Measurements from ENCODE around the gene PABPC1L2B. TPM values are rescaled to one million over a fixed set of nuclear protein-coding genes. Genes with fewer than 3 reads are reported as not detected.
"Not testable (repeated sequence)": the region's sequence is repeated elsewhere in the genome, so short reads cannot be mapped to it uniquely, and the experiment has no call there.

The PABPC1L2B gene
- not detected for total RNA-seq

DNA sequence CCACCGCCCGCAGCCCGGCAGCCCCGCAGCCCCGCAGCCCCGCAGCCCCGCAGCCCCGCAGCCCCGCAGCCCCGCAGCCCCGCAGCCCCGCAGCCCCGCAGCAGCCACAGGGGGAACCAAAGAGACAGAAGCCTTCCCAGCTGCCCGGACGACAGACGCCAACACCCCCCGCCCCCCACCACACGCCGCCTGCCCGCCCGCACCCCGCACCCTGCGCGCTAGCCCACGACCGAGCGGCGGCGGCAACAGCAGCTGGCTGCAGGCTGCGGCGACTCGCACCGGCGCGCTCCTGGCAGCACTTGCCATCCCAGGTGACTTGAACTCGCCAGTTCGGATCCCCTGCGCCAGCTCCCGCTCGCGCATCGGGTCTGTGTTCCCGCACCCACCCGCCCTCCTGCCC is at the start of gene PABPC1L2B:
TSS of gene PABPC1L2B (plus strand) at position 207 of the 400 bp plus-strand sequence. CDS start 704 bp downstream, outside the sequence.
- H3K27ac ChIP-seq; DNase-seq (ENCODE audit: low spot score in 2 of 2); H3K4me3 ChIP-seq; H3K36me3 ChIP-seq; H3K9me3 ChIP-seq; H3K4me1 ChIP-seq: not testable (repeated sequence)
- WGBS, 2 donors: no CpG with 5 or more reads among the region's 44 CpGs
- peaks cover 0 to 12% of the 10 kb centered on the region in 2 donors for H3K27me3 ChIP-seq

DNA sequence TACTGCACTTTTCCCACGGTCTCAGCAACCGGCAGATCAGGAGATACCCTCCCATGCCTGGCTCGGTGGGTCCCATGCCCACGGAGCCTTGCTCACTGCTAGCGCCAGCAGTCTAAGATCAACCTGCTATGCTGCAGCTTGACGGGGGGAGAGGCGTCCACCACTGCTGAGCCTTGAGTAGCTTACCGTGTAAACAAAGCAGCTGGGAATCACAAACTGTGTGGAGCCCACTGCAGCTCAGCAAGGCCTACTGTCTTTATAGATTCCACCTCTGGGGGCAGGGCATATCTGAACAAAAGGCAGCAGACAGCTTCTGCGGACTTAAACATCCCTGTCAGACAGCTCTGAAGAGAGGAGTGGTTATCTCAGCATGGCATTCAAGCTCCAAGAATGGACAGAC is 42.8 kb upstream of the PABPC1L2B start:
- not testable (repeated sequence) for H3K9me3 ChIP-seq; H3K4me3 ChIP-seq; H3K4me1 ChIP-seq; H3K27ac ChIP-seq; DNase-seq (ENCODE audit: low spot score in 2 of 2); H3K27me3 ChIP-seq; H3K36me3 ChIP-seq
- no CpG with 5 or more reads among the region's 9 CpGs for WGBS, 2 donors

DNA sequence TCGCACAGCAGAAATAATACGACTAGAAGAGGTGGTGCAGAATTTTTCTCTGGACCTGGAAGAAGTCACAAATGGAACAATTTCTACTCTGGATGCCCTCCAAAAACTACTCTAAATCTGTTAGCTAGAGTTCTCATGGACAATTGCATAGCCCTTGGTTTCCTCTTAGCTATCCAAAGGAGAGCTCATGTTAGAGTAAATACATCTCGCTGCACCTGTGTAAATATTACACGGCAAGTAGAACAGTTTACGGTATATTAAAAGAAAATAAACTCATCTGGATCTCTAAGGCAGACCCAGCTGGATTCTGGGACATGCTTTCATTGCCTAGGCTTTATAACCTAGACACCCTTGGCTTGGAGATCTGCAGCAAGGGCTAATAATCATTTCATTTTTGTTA is 30.9 kb upstream of the PABPC1L2B start:
- H3K9me3 ChIP-seq; DNase-seq (ENCODE audit: low spot score in 2 of 2); H3K27me3 ChIP-seq; H3K4me3 ChIP-seq; H3K4me1 ChIP-seq; H3K27ac ChIP-seq; H3K36me3 ChIP-seq: not testable (repeated sequence)
- WGBS, 2 donors: no CpG with 5 or more reads among the region's 5 CpGs

DNA sequence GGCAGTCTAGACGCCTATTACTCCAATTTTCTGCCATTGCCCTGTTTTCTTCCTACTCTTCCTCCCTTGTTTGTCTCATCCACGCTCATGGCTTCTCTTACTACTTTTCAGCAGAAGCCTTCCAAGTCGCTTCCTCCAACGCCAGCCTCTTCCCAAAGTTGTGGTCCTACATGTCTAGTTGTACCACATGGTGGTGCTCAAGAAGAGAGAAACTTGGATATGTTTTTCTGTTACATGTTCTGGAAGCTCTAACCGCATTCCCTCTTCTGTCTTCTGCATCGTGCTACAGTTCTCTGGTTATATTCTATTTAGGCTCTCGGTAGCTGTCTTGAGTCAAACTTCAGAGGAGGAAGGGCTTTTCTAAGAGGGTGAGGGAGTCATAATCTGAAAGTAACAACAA is 27.9 kb upstream of the PABPC1L2B start:
- not testable (repeated sequence) for H3K36me3 ChIP-seq; H3K27ac ChIP-seq; DNase-seq (ENCODE audit: low spot score in 2 of 2); H3K4me3 ChIP-seq; H3K27me3 ChIP-seq; H3K4me1 ChIP-seq; H3K9me3 ChIP-seq
- WGBS, 2 donors: no CpG with 5 or more reads among the region's 7 CpGs

DNA sequence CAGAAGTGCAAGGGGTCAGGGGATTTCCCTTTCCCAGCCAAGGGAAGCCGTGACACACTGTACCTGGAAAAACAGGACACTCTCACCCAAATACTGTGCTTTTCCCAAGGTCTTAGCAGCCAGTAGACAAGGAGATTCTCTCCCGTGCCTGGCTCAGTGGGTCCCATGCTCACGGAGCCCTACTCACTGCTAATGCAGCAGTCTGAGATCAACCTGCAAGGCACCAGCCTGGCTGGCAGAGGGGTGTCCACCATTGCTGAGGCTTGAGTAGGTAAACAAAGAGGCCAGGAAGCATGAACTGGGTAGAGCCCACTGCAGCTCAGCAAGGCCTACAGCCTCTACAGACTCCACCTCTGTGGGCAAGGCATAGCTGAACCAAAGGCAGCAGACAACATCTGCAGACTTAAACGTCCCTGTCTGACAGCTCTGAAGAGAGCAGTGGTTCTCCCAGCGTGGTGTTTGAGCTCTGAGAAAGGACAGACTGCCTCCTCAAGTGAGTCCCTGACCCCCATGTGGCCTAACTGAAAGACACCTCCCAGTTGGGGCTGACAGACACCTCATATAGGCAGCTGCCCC is 21.8 kb upstream of the PABPC1L2B start:
- not testable (repeated sequence) for H3K36me3 ChIP-seq; H3K9me3 ChIP-seq; H3K27ac ChIP-seq; H3K4me1 ChIP-seq; H3K27me3 ChIP-seq; H3K4me3 ChIP-seq; DNase-seq (ENCODE audit: low spot score in 2 of 2)
- 80 to 86% methylated on average over 1 to 3 of the region's 5 CpGs for WGBS, 2 donors

DNA sequence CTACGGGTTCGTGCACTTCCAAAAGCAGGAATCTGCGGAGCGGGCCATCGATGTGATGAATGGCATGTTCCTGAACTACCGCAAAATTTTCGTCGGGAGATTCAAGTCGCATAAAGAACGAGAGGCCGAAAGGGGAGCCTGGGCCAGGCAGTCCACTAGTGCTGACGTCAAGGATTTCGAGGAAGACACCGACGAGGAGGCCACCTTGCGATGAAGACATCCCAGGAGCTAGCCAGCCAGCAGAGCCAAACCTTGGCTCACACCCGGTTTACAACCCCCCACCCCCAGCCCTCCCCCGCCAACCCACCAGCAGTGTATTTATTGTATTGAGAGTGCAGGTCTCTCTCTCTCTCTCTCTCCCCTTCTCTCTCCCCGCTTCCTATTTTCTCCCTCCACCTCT is 1.3 kb downstream of the PABPC1L2B start:
- H3K4me3 ChIP-seq; H3K27ac ChIP-seq; H3K9me3 ChIP-seq; H3K4me1 ChIP-seq; DNase-seq (ENCODE audit: low spot score in 2 of 2); H3K36me3 ChIP-seq: not testable (repeated sequence)
- WGBS, 2 donors: no CpG with 5 or more reads among the region's 19 CpGs
- peaks cover 0 to 12% of the 10 kb centered on the region in 2 donors for H3K27me3 ChIP-seq

DNA sequence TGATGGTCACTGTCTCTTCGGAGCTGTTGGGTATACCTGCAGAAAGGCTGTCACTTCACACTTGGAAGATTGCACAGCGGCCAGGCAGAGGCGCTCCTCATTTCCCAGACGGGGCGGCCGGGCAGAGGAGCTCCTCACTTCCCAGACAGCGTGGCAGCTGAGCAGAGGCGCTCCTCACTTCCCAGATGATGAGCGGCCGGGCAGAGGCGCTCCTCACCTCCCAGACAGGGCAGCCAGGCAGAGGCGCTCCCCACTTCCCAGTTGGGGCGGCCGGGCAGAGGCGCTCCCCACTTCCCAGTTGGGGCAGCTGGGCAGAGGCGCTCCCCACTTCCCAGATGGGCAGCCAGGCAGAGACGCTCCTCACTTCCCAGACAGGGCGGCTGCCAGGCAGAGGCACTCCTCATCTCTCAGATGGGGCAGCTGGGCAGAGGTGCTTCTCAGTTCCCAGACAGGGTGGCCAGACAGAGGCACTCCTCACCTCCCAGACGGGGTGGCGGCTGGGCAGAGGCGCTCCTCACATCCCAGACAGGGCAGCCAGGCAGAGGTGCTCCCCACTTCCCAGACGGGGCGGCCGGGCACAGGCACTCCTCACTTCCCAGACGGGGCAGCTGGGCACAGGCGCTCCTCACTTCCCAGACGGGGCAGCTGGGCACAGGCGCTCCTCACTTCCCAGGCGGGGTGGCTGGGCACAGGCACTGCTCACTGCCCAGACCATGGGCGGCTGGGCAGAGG is 18.8 kb downstream of the PABPC1L2B start:
- TF ChIP-seq, protein P1, sequence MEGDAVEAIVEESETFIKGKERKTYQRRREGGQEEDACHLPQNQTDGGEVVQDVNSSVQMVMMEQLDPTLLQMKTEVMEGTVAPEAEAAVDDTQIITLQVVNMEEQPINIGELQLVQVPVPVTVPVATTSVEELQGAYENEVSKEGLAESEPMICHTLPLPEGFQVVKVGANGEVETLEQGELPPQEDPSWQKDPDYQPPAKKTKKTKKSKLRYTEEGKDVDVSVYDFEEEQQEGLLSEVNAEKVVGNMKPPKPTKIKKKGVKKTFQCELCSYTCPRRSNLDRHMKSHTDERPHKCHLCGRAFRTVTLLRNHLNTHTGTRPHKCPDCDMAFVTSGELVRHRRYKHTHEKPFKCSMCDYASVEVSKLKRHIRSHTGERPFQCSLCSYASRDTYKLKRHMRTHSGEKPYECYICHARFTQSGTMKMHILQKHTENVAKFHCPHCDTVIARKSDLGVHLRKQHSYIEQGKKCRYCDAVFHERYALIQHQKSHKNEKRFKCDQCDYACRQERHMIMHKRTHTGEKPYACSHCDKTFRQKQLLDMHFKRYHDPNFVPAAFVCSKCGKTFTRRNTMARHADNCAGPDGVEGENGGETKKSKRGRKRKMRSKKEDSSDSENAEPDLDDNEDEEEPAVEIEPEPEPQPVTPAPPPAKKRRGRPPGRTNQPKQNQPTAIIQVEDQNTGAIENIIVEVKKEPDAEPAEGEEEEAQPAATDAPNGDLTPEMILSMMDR (IDR thresholded peaks at IDR 0.05): no peak
- no peak for TF ChIP-seq POLR2A (IDR thresholded peaks at IDR 0.05)
- no peak for TF ChIP-seq EP300 (IDR thresholded peaks at IDR 0.05)
- Histone ChIP-seq H3K36me3 (no peaks in the 10 kb centered on the region), H3K27ac (no peak overlapping the region), H3K4me3 (no peak overlapping the region), H3K4me1 (no peaks in the 10 kb centered on the region), H3K9me3 (no peaks in the 10 kb centered on the region), H3K27me3 (no peaks in the 10 kb centered on the region)
- 97 to 99% methylated on average over 8 to 15 of the region's 30 CpGs for WGBS, 2 donors
- no peak for DNase-seq (ENCODE audit: low spot score in 2 of 2)

DNA sequence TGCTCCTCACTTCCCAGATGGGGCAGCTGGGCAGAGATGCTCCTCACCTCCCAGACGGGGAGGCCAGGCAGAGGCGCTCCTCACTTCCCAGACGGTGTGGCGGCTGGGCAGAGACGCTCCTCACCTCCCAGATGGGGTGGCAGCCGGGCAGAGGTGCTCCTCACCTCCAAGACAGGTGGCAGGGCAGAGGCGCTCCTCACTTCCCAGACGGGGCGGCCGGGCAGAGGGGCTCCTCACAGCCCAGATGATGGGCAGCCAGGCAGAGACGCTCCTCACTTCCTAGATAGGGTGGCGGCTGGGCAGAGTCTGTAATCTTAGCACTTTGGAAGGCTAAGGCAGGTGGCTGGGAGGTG is 19.3 kb downstream of the PABPC1L2B start:
- not testable (repeated sequence) for H3K27ac ChIP-seq; H3K9me3 ChIP-seq; DNase-seq (ENCODE audit: low spot score in 2 of 2); H3K4me3 ChIP-seq; H3K27me3 ChIP-seq; H3K4me1 ChIP-seq; H3K36me3 ChIP-seq
- 96% methylated on average over 10 of the region's 12 CpGs; no CpG with 5 or more reads in 1 of the 2 donors for WGBS, 2 donors

DNA sequence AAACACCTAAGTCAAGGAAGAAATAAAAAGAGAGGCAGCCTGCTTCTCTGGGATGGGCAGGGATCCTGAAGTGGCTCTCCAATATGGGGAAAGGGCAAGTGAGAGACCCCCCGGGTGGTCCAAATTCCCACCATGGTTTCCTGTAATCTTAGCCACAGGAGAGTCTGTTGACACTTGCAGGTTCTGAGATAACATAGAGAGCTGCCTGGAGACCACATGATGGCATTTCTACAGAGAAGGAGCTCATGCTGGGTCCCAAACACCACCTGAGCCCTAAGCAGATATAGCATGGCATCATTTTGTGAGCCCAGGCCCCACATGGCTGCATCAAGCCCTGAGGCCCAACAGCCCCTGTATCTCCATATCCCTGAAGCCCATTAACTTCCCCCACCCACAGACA is 26.1 kb downstream of the PABPC1L2B start:
- 63 to 100% methylated on average over 1 of the region's 1 CpG for WGBS, 2 donors
- H3K27me3 ChIP-seq: no peaks in the 10 kb centered on the region
- DNase-seq (ENCODE audit: low spot score in 2 of 2): no peak
- no peaks in the 10 kb centered on the region for H3K9me3 ChIP-seq
- TF ChIP-seq, protein P1 (IDR thresholded peaks at IDR 0.05): no peak
- TF ChIP-seq POLR2A (IDR thresholded peaks at IDR 0.05): no peak
- TF ChIP-seq EP300 (IDR thresholded peaks at IDR 0.05): no peak
- no peak overlapping the region for H3K27ac ChIP-seq
- H3K36me3 ChIP-seq: no peaks in the 10 kb centered on the region
- no peaks in the 10 kb centered on the region for H3K4me1 ChIP-seq
- no peak overlapping the region for H3K4me3 ChIP-seq

Data from tibial nerve (tissue), 4 donors.